ENCODE data around the gene ATF7IP.

Gene ATF7IP

GRCh38 chr12:14416658-14417057, 51.2 kb downstream of the ATF7IP start:
- DNase-seq = no peak

DNA sequence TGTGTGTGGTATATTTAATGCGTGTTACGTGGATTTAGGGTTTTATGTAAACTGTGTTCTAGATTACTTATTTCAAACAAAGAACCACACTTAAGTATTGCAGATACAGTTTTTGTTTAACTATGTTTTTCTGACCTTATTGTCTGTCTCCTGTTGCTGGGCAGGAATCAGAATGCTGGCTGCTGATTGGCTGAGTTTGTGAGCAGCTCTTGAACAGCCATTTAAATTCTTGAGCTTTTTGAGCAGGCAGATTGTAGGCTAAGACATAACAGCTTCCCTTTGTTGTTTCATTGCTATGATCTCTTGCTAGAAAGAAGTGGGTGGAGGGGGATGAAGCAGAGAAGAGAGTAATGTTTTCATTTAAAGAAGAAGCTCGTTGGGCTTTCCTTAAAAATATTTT, 52.2 kb downstream of the ATF7IP start:
- peak in 3 of 4 experiments; percentile 10 to 49 (median 17) for DNase-seq

DNA sequence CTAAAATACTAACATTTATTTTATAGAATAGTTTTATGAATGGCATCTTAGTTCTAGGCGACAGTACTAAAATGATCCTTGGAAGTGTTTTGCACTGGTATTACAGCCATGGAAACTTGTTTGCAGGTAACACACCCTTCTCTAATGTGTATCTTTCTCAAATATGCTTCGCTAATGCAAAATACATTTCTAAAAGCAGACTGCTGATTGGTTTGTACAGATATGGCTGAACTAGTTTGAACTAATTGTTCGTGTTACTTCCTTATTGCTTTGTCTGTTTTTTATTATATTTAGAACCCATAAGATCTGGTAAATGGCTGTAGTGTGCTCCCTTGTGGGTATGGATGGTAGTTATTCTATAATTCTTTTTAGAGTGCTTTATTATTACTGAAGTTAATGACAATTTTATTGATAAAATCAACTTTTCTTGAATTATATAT, 53.0 kb downstream of the ATF7IP start:
- no peak for DNase-seq

DNA sequence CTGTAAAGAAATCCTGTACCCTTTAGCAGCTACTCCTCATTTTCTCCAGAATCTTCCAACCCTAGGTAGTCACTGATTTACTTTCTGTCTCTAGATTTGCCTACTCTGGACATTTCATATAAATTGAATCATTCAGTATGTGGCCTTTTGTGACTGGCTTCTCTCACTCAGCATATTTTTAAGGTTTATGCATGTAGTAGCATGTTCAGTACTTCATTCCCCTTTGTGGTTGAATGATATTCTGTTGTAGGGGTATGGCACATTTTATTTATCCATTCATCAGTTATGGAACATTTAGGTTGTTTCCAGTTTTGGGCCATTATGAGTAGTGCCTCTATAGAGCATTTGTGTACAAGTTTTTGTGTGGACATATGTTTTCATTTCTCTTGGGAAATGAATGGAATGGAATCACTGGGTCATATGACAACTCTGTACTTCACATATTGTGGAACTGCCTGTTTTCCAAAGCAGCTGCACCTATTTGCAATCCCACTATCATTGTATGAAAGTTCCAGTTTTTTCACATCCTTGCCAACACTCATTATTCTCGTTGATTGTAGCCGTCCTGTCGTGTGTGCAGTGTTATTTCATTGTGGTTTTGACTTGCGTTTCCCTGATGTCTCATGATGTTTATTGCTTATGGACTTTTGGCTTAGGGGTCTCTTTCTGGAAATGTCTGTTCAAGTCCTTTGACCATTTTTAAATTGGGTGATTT, 57.2 kb downstream of the ATF7IP start:
- no peak for DNase-seq

DNA sequence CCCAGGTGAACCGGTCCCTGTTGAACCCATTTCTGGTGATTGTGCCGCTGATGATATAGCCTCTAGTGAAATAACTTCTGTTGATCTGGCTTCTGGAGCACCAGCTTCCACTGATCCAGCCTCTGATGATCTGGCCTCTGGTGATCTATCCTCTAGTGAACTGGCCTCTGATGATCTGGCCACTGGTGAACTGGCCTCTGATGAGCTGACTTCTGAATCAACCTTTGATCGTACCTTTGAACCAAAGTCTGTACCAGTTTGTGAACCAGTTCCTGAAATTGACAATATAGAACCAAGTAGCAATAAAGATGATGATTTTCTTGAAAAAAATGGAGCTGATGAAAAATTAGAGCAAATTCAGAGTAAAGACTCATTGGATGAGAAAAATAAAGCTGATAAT, 59.1 kb downstream of the ATF7IP start:
- no peak for DNase-seq

DNA sequence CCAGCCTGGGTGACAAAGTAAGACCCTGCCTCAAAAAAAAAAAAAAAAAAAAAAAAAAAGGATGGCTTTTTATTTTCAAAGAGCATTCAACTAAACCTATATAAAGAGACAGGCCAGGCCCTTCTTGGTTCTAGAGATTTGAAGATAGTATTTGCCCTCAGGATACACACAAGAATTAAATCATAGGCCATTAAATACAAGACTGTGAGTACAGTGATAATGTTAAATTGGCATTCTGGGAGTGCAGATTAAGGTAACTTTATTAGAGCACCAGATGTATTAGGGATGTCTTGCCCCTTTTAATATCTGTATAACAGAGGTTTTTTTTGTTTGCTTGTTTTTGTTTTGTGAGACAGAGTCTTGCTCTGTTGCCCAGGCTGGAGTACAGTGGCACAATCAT, 61.3 kb downstream of the ATF7IP start:
- no peak for DNase-seq

GRCh38 chr12:14427929-14428328, 62.4 kb downstream of the ATF7IP start:
- no peak for DNase-seq

GRCh38 chr12:14430394-14430986, 65.0 kb downstream of the ATF7IP start:
- DNase-seq = no peak

- DNase-seq = no peak
Observed at GRCh38 chr12:14431975-14432374, 66.5 kb downstream of the ATF7IP start.

- no peak for DNase-seq
Observed at GRCh38 chr12:14435627-14436026, 70.1 kb downstream of the ATF7IP start.

DNA sequence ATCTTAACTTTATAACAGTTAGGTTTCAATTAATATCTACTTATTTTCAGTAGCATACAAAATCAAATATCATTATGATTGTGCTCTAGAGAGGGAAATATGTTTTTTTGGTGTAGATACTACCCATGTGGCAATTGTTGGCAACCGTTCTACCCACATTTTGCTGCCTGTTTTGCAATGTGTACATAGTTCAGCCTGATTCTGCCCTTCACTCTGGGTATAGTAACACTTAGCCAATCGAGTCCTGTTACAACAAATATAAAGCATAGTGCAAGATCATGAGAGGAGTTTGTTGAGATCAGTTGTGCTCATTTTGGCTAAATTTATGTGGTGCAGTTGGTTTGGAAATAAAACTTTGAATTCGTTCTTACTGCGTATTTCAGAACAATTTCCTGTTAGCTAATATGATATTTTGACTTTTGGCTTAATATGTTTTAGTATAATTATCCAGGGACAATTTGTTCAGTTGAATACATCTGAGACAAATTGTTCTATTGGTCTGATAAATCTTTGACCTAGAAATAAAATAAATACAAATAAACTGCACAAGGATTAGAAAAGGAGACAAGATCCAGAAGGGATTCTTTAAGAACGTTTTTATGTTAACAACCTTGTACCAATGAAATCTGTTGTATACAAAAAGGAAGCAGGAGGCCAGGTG, 76.9 kb downstream of the ATF7IP start:
- no peak for DNase-seq

DNA sequence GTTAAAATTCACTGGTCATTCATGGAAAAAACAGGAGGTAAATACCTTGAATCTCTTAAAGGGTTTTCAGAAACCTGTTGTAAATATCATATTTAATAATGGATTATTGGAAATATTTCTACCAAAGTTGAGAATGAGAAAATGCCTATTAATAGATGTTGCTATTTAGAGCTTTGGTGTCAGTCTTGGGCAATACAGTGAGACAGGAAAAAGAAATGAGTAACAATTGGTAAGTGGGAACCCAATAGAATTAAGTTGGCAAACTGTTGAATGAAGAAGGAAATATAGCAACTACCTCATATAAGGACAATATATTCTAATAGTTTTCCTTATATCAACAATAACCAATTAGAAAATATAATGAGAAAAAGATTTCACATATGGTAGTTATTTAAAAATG, 78.0 kb downstream of the ATF7IP start:
- no peak for DNase-seq

DNA sequence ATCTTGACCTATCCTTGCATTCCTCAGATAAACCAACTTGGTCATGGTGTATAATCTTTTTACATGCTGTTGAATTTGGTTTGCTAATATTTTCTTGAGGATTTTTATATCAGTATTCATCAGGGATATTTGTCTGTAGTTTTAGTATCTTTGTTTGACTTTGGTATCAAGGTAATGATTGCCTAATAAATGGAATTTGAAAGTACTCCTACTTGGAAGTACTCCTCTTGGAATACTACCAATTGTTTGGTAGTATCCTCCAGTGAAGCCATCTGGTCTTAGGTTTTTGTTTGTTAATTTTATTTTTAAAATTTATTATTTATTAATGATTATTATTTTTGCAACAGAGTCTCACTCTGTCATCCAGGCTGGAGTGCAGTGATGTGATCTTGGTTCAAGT, 85.0 kb downstream of the ATF7IP start:
- DNase-seq = no peak

GRCh38 chr12:14452336-14452735, 86.9 kb downstream of the ATF7IP start:
- DNase-seq = no peak

DNA sequence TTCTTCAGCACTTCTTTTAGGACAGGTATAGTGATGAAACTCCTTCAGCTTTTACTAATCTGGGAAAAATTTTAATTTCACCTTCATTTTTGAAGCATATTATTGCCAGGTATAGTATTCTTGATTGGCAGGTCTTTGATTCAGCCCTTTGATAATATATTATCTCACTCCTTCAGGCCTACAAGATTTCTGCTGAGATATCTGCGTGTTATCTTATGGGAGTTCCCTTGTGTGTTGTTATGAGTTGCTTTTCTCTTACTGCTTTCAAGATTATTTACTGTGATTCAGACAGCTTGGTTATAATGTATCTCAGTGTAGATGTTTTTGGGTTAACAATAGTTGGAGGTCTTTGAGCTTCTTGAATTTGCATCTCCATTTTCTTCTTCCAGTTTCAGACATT, 87.4 kb downstream of the ATF7IP start:
- DNase-seq = no peak

DNA sequence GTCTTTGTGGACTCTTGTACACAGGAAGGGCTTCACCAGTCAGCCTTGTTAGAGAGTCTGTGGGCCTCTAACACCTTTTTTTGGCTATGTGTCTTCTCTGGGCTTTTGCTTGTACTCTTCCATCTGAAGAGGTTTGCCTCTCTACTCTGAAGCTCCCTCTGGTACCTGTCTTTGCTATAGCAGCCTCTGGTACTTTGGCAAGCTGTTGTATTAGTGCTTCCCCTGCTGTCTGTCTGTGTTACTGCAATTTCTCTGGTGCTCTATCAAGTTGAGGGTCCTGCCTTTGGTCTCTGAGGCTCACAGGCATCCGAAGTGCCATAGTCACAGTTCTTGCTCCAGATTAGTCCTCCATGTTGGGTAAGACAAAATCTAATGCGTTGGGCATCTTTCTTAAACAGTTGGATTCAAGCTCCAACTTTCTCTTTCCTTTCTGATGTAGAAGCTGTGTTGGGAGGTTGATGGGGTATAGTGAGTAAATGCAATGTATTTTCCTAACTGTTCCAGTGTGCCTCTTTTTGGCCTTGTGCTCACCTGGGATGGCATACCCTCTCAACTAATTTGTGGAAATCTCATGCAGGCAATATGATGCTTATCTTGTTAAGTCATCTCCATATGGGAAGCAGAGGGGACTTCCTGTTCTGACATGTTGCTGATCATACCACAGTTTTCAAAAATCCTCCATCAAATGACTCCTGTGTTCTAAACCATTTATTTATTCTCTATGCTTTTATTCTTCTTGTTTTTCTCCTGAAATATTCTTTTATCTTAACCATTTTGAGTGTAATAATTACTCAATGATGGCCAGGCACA, 88.8 kb downstream of the ATF7IP start:
- no peak for DNase-seq

GRCh38 chr12:14460212-14460841, 94.8 kb downstream of the ATF7IP start:
- no peak for DNase-seq

- no peak for DNase-seq
Observed at GRCh38 chr12:14471497-14471896, 106.0 kb downstream of the ATF7IP start.

GRCh38 chr12:14473707-14474287, 108.3 kb downstream of the ATF7IP start:
- DNase-seq = no peak

DNA sequence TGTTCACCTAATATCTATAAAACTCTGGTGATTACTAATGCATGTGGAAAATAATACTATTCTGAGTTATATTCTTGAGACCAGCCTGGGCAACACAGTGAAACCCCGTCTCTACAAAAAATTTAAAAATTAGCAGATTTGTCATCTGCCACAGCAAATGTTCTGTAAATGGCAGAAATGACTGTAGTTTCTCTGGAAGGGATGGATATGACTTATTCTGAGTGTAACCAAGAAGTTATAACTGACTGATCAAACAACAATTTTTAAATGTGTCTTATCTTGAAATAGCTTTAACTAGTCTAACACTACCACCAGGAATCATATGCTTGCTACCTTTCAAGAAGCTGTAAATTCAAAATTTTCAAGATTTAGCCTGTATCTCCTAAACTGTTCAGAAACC, 113.5 kb downstream of the ATF7IP start:
- DNase-seq = no peak

DNA sequence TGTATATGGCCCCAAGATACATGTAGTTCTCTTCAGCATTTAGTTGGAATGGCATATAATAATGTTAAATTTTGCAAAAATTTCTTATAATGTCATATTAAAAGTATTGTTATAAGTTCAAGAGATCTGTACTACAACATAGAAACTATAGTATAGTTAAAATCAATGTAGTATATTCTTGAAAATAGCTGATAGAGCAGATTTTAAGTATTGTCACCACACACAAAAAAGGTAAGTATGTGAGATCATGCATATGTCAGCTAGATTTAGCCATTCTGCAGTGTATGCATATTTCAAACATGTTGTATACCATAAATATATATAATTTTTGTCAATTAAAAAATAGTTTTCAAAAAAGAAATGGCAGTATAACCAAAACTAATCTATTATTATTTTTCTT, 115.7 kb downstream of the ATF7IP start:
- DNase-seq = no peak

DNA sequence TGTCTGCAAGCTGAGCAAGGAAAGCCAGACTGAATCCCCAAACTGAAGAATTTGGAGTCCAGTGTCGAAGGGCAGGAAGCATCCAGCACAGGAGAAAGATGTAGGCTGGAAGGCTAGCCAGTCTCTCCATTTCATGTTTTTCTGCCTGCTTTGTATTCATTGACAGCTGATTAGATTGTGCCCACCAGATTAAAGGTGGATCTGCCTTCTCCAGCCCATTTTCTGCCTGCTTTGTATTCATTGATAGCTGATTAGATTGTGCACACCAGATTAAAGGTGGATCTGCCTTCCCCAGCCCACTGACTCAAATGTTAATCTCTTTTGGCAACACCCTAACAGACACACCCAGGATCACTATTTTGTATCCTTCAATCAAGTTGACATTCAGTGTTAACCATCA, 116.9 kb downstream of the ATF7IP start:
- no peak for DNase-seq

DNA sequence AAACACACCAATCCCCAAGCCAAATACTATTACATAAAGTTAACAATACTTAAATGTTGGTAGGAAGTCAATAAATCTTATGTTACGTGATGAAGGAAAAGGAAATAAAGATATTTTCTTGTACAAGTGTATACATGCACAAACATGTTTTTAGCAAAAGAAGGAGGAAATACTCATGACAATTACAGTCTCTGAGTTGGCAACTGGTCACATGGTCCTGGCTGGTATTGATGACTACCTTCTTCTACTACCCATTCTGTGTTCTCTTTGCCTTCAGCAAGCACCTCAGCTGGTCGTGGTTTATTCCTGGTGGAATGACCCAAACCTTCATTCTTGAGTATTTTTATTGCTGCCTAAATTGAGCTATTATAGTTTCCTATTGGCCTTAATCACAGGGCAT, 117.4 kb downstream of the ATF7IP start:
- DNase-seq = no peak

All from activated naive CD4-positive, alpha-beta T cell (primary cell).